ENCODE results near the gene LAYN. TPM values are rescaled to one million over a fixed set of nuclear protein-coding genes. Genes with fewer than 3 reads are reported as not detected.

LAYN gene
- total and polyA plus RNA-seq, 9 of the 15 experiments (the other 6 are each of a cell fraction or from before 2014, with no cell fraction given), result not detected

- Histone ChIP-seq H3K9me1 (ENCODE audit: control insufficient read depth, insufficient read depth, low read length) (no peaks in the 10 kb centered on the region), H3K79me2 (ENCODE audit: control insufficient read depth, insufficient read depth, low read length) (no peaks in the 10 kb centered on the region), H3K4me2 (ENCODE audit: insufficient read depth, low read length) (no peak overlapping the region), H3K4me3 (no peak overlapping the region), H3K27ac (ENCODE audit: extremely low read depth, low read depth, low read length) (no peak overlapping the region), H3K4me1 (replicated peaks in 1 of 2; ENCODE audit: control insufficient read depth in 2 of 2, insufficient read depth in 2 of 2, low read length in 2 of 2) (peaks cover 0 to 5% of the 10 kb centered on the region in 2 experiments; a peak in 1 of 5 replicates), H3K27me3 (ENCODE audit: control insufficient read depth in 2 of 2, insufficient read depth in 2 of 2, low read length in 2 of 2) (peaks cover 3 to 7% of the 10 kb centered on the region in 2 experiments; a peak in 3 of 5 replicates), H3K9ac (ENCODE audit: insufficient read depth in 1 of 2, low read depth in 2 of 2, low read length in 2 of 2) (no peak overlapping the region), H3K36me3 (ENCODE audit: control insufficient read depth, insufficient read depth, low read length) (no peaks in the 10 kb centered on the region), H3K9me3 (replicated peaks; ENCODE audit: control insufficient read depth, insufficient read depth, low read depth, low read length) (no peaks in the 10 kb centered on the region), H4K20me1 (replicated peaks; ENCODE audit: control insufficient read depth, insufficient read depth, low read length) (no peaks in the 10 kb centered on the region), H2AFZ (ENCODE audit: low read depth, low read length) (peak overlapping the region; percentile 10)
- POLR2A ChIA-PET, result interaction anchor here (0.7 kb wide), 1 partner anchor 574 kb away, joined by 3 read pairs; no protein-coding TSS in a partner anchor
- intact Hi-C loops (cut with micrococcal nuclease), result loop anchor here (2.0 kb wide), 1 partner anchor 120 kb away; no protein-coding TSS in a partner anchor
- WGBS (ENCODE audit: insufficient coverage, low coverage, missing lambda C conversion rate), result 18% methylated on average over 7 of the region's 7 CpGs
- CTCF ChIA-PET (ENCODE audit: low intra/inter-chr PET ratio), result interaction anchor here (0.7 to 1.0 kb wide), 2 partner anchors 10 to 576 kb away, joined by 3 read pairs; no protein-coding TSS in a partner anchor
- no peak for FAIRE-seq
- DNase-seq (ENCODE audit: extremely low read depth in 1 of 4, low spot score in 3 of 4), result peak in 1 of 4 experiments; percentile 37
- in situ Hi-C loops (cut with MboI), result no loop called here
- BruUV-seq (replicated peaks), result no TSS peak
- peak; percentile 87 for ATAC-seq
- TF ChIP-seq ZEB2 (IDR thresholded peaks at IDR 0.05) (no peak), NR1H2 (CRISPR knock-in tag; IDR thresholded peaks at IDR 0.05) (no peak), ZSCAN29 (IDR thresholded peaks at IDR 0.05) (no peak), CBX8 (IDR thresholded peaks at IDR 0.05; ENCODE audit: borderline replicate concordance, extremely low read depth, low read depth, low read length, poor library complexity, severe bottlenecking) (no peak), ZNF232 (CRISPR knock-in tag; IDR thresholded peaks at IDR 0.05) (no peak), RAD21 (CRISPR knock-in tag; conservative IDR thresholded peaks at IDR 0.05 in 1 of 2, IDR thresholded peaks at IDR 0.05 in 1 of 2) (peak in 1 of 2 experiments; percentile 43; a peak in 3 of 4 replicates), RFX1 (IDR thresholded peaks at IDR 0.05) (no peak), SMARCA4 (IDR thresholded peaks at IDR 0.05) (no peak), ZNF436 (CRISPR knock-in tag; IDR thresholded peaks at IDR 0.05) (no peak), ZNF23 (CRISPR knock-in tag; IDR thresholded peaks at IDR 0.05) (no peak), MTA3 (IDR thresholded peaks at IDR 0.05; ENCODE audit: borderline replicate concordance) (no peak), ARNT (IDR thresholded peaks at IDR 0.05) (no peak), KDM4B (IDR thresholded peaks at IDR 0.05; ENCODE audit: borderline replicate concordance in 2 of 2, low read depth in 1 of 2) (no peak), FOXA3 (CRISPR knock-in tag; conservative IDR thresholded peaks at IDR 0.05 in 1 of 2, IDR thresholded peaks at IDR 0.05 in 1 of 2) (no peak)
- TF ChIP-seq, protein P1, sequence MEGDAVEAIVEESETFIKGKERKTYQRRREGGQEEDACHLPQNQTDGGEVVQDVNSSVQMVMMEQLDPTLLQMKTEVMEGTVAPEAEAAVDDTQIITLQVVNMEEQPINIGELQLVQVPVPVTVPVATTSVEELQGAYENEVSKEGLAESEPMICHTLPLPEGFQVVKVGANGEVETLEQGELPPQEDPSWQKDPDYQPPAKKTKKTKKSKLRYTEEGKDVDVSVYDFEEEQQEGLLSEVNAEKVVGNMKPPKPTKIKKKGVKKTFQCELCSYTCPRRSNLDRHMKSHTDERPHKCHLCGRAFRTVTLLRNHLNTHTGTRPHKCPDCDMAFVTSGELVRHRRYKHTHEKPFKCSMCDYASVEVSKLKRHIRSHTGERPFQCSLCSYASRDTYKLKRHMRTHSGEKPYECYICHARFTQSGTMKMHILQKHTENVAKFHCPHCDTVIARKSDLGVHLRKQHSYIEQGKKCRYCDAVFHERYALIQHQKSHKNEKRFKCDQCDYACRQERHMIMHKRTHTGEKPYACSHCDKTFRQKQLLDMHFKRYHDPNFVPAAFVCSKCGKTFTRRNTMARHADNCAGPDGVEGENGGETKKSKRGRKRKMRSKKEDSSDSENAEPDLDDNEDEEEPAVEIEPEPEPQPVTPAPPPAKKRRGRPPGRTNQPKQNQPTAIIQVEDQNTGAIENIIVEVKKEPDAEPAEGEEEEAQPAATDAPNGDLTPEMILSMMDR (IDR thresholded peaks at IDR 0.05 in 2 of 3, conservative IDR thresholded peaks at IDR 0.05 in 1 of 3; ENCODE audit: insufficient read depth in 2 of 3, low read depth in 1 of 3, low read length in 3 of 3), result peak in 2 of 3 experiments; percentile 18 to 43; a peak in 2 of 6 replicates
- TF ChIP-seq, protein P2, sequence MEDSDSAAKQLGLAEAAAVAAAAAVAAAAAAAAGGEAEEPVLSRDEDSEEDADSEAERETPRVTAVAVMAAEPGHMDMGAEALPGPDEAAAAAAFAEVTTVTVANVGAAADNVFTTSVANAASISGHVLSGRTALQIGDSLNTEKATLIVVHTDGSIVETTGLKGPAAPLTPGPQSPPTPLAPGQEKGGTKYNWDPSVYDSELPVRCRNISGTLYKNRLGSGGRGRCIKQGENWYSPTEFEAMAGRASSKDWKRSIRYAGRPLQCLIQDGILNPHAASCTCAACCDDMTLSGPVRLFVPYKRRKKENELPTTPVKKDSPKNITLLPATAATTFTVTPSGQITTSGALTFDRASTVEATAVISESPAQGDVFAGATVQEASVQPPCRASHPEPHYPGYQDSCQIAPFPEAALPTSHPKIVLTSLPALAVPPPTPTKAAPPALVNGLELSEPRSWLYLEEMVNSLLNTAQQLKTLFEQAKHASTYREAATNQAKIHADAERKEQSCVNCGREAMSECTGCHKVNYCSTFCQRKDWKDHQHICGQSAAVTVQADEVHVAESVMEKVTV (CRISPR knock-in tag; IDR thresholded peaks at IDR 0.05), result peak; percentile 29; the same call in 1 of the 2 replicates
- TF ChIP-seq, protein P3, sequence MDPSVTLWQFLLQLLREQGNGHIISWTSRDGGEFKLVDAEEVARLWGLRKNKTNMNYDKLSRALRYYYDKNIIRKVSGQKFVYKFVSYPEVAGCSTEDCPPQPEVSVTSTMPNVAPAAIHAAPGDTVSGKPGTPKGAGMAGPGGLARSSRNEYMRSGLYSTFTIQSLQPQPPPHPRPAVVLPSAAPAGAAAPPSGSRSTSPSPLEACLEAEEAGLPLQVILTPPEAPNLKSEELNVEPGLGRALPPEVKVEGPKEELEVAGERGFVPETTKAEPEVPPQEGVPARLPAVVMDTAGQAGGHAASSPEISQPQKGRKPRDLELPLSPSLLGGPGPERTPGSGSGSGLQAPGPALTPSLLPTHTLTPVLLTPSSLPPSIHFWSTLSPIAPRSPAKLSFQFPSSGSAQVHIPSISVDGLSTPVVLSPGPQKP (CRISPR knock-in tag; IDR thresholded peaks at IDR 0.05), result no peak
These were observed 34.1 kb downstream of the LAYN start for GRCh38 chr11:111574373-111575225.

Data from K562 (cell line).